ENCODE results near the gene PDZD8.

PDZD8 gene

GRCh38 chr10:117400329-117400728, 25.1 kb upstream of the PDZD8 start:
- no peaks in the 10 kb centered on the region for H3K36me3 ChIP-seq (replicated peaks; ENCODE audit: low read depth, low read length)
- no peak overlapping the region for H3K4me3 ChIP-seq (ENCODE audit: low read length)
- H3K79me2 ChIP-seq (ENCODE audit: low read length): no peaks in the 10 kb centered on the region
- no peak overlapping the region for H3K4me2 ChIP-seq (ENCODE audit: low read length)
- H3K27ac ChIP-seq (ENCODE audit: low read length): no peak overlapping the region
- H3K4me1 ChIP-seq (ENCODE audit: low read length): no peaks in the 10 kb centered on the region
- no peak for TF ChIP-seq CTCF (IDR thresholded peaks at IDR 0.05; ENCODE audit: low read depth, low read length)
- no peak for TF ChIP-seq EZH2phosphoT487 (IDR thresholded peaks at IDR 0.05; ENCODE audit: low read depth)
- no peak overlapping the region for H3K9ac ChIP-seq (ENCODE audit: low read length)
- H2AFZ ChIP-seq (ENCODE audit: low read depth, low read length): no peak overlapping the region
- no peaks in the 10 kb centered on the region for H4K20me1 ChIP-seq (ENCODE audit: insufficient read depth, low read length)
- no peaks in the 10 kb centered on the region for H3K9me3 ChIP-seq (ENCODE audit: insufficient read depth, low read length)
- no peaks in the 10 kb centered on the region for H3K27me3 ChIP-seq (ENCODE audit: low read depth, low read length)

GRCh38 chr10:117399341-117400196, 24.3 kb upstream of the PDZD8 start:
- Histone ChIP-seq H2AFZ (ENCODE audit: low read depth, low read length) (no peak overlapping the region), H3K9me3 (ENCODE audit: insufficient read depth, low read length) (no peaks in the 10 kb centered on the region), H3K27me3 (ENCODE audit: low read depth, low read length) (no peaks in the 10 kb centered on the region), H4K20me1 (ENCODE audit: insufficient read depth, low read length) (no peaks in the 10 kb centered on the region), H3K4me2 (ENCODE audit: low read length) (no peak overlapping the region), H3K36me3 (replicated peaks; ENCODE audit: low read depth, low read length) (no peaks in the 10 kb centered on the region), H3K4me3 (ENCODE audit: low read length) (no peak overlapping the region), H3K4me1 (ENCODE audit: low read length) (no peaks in the 10 kb centered on the region), H3K79me2 (ENCODE audit: low read length) (no peaks in the 10 kb centered on the region), H3K27ac (ENCODE audit: low read length) (no peak overlapping the region), H3K9ac (ENCODE audit: low read length) (no peak overlapping the region)
- TF ChIP-seq EZH2phosphoT487 (IDR thresholded peaks at IDR 0.05; ENCODE audit: low read depth) (no peak), CTCF (IDR thresholded peaks at IDR 0.05; ENCODE audit: low read depth, low read length) (no peak)

GRCh38 chr10:117398029-117398428, 22.8 kb upstream of the PDZD8 start:
- Histone ChIP-seq H3K79me2 (ENCODE audit: low read length) (no peaks in the 10 kb centered on the region), H3K27ac (ENCODE audit: low read length) (no peak overlapping the region), H3K4me3 (ENCODE audit: low read length) (no peak overlapping the region), H3K4me2 (ENCODE audit: low read length) (no peak overlapping the region), H3K9me3 (ENCODE audit: insufficient read depth, low read length) (no peaks in the 10 kb centered on the region), H3K9ac (ENCODE audit: low read length) (no peak overlapping the region), H3K36me3 (replicated peaks; ENCODE audit: low read depth, low read length) (no peaks in the 10 kb centered on the region), H3K27me3 (ENCODE audit: low read depth, low read length) (no peaks in the 10 kb centered on the region), H3K4me1 (ENCODE audit: low read length) (no peaks in the 10 kb centered on the region), H2AFZ (ENCODE audit: low read depth, low read length) (no peak overlapping the region), H4K20me1 (ENCODE audit: insufficient read depth, low read length) (no peaks in the 10 kb centered on the region)
- TF ChIP-seq CTCF (IDR thresholded peaks at IDR 0.05; ENCODE audit: low read depth, low read length) (no peak), EZH2phosphoT487 (IDR thresholded peaks at IDR 0.05; ENCODE audit: low read depth) (no peak)

- TF ChIP-seq EZH2phosphoT487 (IDR thresholded peaks at IDR 0.05; ENCODE audit: low read depth) (no peak), CTCF (IDR thresholded peaks at IDR 0.05; ENCODE audit: low read depth, low read length) (no peak)
Observed at GRCh38 chr10:117391436-117392205, 16.4 kb upstream of the PDZD8 start.

More at GRCh38 chr10:117391436-117392205, 16.4 kb upstream of the PDZD8 start:
- no peak overlapping the region for H3K27ac ChIP-seq (ENCODE audit: low read length)
- H3K4me3 ChIP-seq (ENCODE audit: low read length): no peak overlapping the region
- H3K4me2 ChIP-seq (ENCODE audit: low read length): no peak overlapping the region
- no peak overlapping the region for H2AFZ ChIP-seq (ENCODE audit: low read depth, low read length)
- H4K20me1 ChIP-seq (ENCODE audit: insufficient read depth, low read length): no peaks in the 10 kb centered on the region
- no peaks in the 10 kb centered on the region for H3K4me1 ChIP-seq (ENCODE audit: low read length)
- no peak overlapping the region for H3K9ac ChIP-seq (ENCODE audit: low read length)
- H3K36me3 ChIP-seq (replicated peaks; ENCODE audit: low read depth, low read length): no peaks in the 10 kb centered on the region
- H3K9me3 ChIP-seq (ENCODE audit: insufficient read depth, low read length): no peaks in the 10 kb centered on the region
- H3K79me2 ChIP-seq (ENCODE audit: low read length): no peaks in the 10 kb centered on the region
- peaks cover 14% of the 10 kb centered on the region; the same call in 1 of the 2 replicates for H3K27me3 ChIP-seq (ENCODE audit: low read depth, low read length)
